Esophagus muscularis mucosa (tissue), 3 donors: Measurements from ENCODE around the gene FXYD7.

Experiments
- POLR2AphosphoS5 ChIP-seq, 2 donors: sonication (generic); formaldehyde crosslinking; IDR thresholded peaks; one replicate each; pipeline ENCODE4 v1.6.1; 2017; ENCODE audit warnings: antibody characterized with exemption in 2 of 2
- TF ChIP-seq, protein P1 (sequence below), 3 experiments: fragments of 200-600 bp in 2 of 3; fragments of 450-650 bp in 1 of 3; sonication (generic) in 2 of 3; IDR thresholded peaks; one replicate each; pipeline ENCODE4 v1.5.1; 2017 to 2019; ENCODE audit warnings: antibody characterized with exemption in 3 of 3, mild to moderate bottlenecking in 2 of 3, moderate library complexity in 1 of 3

GRCh38 chr19:35156673-35157014 is 13.6 kb downstream of the FXYD7 start:
- TF ChIP-seq, protein P1, sequence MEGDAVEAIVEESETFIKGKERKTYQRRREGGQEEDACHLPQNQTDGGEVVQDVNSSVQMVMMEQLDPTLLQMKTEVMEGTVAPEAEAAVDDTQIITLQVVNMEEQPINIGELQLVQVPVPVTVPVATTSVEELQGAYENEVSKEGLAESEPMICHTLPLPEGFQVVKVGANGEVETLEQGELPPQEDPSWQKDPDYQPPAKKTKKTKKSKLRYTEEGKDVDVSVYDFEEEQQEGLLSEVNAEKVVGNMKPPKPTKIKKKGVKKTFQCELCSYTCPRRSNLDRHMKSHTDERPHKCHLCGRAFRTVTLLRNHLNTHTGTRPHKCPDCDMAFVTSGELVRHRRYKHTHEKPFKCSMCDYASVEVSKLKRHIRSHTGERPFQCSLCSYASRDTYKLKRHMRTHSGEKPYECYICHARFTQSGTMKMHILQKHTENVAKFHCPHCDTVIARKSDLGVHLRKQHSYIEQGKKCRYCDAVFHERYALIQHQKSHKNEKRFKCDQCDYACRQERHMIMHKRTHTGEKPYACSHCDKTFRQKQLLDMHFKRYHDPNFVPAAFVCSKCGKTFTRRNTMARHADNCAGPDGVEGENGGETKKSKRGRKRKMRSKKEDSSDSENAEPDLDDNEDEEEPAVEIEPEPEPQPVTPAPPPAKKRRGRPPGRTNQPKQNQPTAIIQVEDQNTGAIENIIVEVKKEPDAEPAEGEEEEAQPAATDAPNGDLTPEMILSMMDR (IDR thresholded peaks at IDR 0.05) = no peak
- no peak for TF ChIP-seq POLR2AphosphoS5 (IDR thresholded peaks at IDR 0.05)
